IPS DF 6.9 (cell line): ENCODE results near the gene ATP5F1D.
"Not testable (repeated sequence)": the region's sequence is repeated elsewhere in the genome, so short reads cannot be mapped to it uniquely, and the experiment has no call there.

Experiments
- DNase-seq: peaks from one replicate; pipeline ENCODE4 v3.0.0-alpha.2; 2013; ENCODE audit warnings: low read depth, low spot score
- H3K27ac ChIP-seq: one replicate; pipeline ENCODE4 v1.5.1; 2013; ENCODE audit warnings: low read length, control low read depth
- H3K27me3 ChIP-seq: 2 replicates; pipeline ENCODE4 v1.6.1; 2013; ENCODE audit warnings: mild to moderate bottlenecking, low read length; ENCODE audit not compliant: control insufficient read depth, insufficient read depth
- H3K36me3 ChIP-seq: 2 replicates; pipeline ENCODE4 v1.6.1; 2013; ENCODE audit warnings: low read length; ENCODE audit not compliant: control insufficient read depth, insufficient read depth
- H3K4me1 ChIP-seq: 2 replicates; pipeline ENCODE4 v1.6.1; 2013; ENCODE audit warnings: low read length; ENCODE audit not compliant: control insufficient read depth, insufficient read depth
- H3K4me3 ChIP-seq: 2 replicates; pipeline ENCODE4 v1.5.1; 2013; ENCODE audit warnings: mild to moderate bottlenecking, low read length
- H3K9me3 ChIP-seq: 2 replicates; pipeline ENCODE4 v1.6.1; 2013; ENCODE audit warnings: low read length, inconsistent platforms; ENCODE audit not compliant: control insufficient read depth, insufficient read depth
- WGBS: extraction: QIAGEN DNeasy Blood & Tissue Kit; methylation state at CpG from one replicate; pipeline ENCODE4 v1.1.7; 2013; ENCODE audit warnings: mixed read lengths, missing lambda C conversion rate; ENCODE audit not compliant: insufficient read length, insufficient coverage; 5-methylcytosine and 5-hydroxymethylcytosine counted together

ATP5F1D gene

GRCh38 chr19:1239796-1240737 is 1.5 kb upstream of the ATP5F1D start:
- Histone ChIP-seq H3K36me3 (peaks cover 12% of the 10 kb centered on the region; the same call in 1 of the 2 replicates), H3K4me1 (peaks cover 7% of the 10 kb centered on the region), H3K27me3 (no peaks in the 10 kb centered on the region), H3K9me3 (no peaks in the 10 kb centered on the region), H3K27ac (no peak overlapping the region), H3K4me3 (peak overlapping the region; percentile 32; the same call in 1 of the 2 replicates)
- no peak for DNase-seq
- no CpG with 5 or more reads among the region's 84 CpGs for WGBS

GRCh38 chr19:1240925-1241324 is 626 bp upstream of the ATP5F1D start:
- Histone ChIP-seq H3K27ac (no peak overlapping the region), H3K27me3 (no peaks in the 10 kb centered on the region), H3K9me3 (no peaks in the 10 kb centered on the region), H3K4me3 (no peak overlapping the region), H3K4me1 (peaks cover 7% of the 10 kb centered on the region), H3K36me3 (peaks cover 5% of the 10 kb centered on the region; the same call in 1 of the 2 replicates)
- DNase-seq: no peak
- no CpG with 5 or more reads among the region's 15 CpGs for WGBS

DNA sequence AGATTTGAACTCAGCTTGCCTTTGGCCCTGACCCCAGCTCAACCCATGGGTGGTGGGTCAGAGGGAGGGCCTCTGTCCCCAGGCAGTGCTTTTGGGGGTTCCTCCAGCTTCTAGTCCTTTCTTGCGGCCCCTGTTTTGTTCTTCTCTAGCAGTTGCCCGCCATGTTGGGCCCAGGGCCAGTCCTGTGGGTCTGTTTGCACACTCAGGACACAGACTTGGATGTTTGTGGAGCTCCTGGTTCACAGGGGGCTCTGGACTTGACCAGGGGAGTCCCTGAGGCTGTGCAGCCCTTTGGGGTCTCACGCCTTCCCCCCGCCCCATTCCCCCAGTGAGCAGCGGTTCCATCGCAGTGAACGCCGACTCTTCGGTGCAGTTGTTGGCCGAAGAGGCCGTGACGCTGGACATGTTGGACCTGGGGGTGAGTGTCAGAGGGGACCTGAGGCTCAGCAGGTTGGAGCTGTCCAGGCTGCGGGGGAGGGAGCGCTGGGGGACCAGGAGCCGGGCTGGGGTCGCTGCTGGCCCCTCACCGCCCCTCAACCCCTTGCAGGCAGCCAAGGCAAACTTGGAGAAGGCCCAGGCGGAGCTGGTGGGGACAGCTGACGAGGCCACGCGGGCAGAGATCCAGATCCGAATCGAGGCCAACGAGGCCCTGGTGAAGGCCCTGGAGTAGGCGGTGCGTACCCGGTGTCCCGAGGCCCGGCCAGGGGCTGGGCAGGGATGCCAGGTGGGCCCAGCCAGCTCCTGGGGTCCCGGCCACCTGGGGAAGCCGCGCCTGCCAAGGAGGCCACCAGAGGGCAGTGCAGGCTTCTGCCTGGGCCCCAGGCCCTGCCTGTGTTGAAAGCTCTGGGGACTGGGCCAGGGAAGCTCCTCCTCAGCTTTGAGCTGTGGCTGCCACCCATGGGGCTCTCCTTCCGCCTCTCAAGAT is 2.5 kb downstream of the ATP5F1D start:
- Histone ChIP-seq H3K27ac (no peak overlapping the region), H3K4me1 (peaks cover 6% of the 10 kb centered on the region), H3K36me3 (peaks cover 5% of the 10 kb centered on the region; the same call in 1 of the 2 replicates), H3K27me3 (no peaks in the 10 kb centered on the region), H3K9me3 (no peaks in the 10 kb centered on the region), H3K4me3 (no peak overlapping the region)
- no CpG with 5 or more reads among the region's 33 CpGs for WGBS
- no peak for DNase-seq

DNA sequence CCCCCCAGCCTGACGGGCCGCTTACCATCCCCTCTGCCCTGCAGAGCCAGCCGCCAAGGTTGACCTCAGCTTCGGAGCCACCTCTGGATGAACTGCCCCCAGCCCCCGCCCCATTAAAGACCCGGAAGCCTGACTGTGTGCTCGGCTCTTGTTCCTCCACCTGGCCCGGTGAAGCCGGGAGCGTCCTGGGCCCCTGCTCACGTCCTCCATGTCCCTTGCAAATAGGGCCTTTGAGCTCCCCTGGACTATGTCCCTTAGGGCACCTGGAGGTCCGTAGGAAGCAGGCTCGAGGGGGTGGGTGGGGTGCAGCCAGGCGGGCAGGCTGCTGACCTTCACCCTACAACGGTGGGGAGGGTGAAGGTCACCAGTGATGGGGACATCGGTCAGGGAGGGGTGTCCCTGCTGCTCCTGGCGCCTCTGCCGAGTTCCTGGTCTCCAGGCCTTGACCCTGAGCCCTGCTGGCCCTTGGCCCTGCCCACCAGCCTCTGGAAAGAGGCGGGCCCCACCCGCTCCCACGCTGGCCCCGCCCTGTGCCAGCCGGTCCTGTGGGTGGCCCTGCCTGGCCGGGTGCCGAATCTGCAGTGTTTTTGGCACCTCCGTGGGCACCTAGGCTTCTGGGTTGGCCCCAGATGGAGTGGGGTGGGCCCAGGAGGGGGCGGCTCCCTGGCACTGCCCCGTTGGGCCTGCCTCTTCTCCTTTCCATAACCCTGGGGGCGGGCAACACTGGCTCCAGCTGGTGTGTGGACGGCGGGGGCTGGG is 3.3 kb downstream of the ATP5F1D start:
- DNase-seq: no peak
- WGBS: no CpG with 5 or more reads among the region's 31 CpGs
- no peaks in the 10 kb centered on the region for H3K27me3 ChIP-seq
- H3K4me1 ChIP-seq: peaks cover 4% of the 10 kb centered on the region
- no peak overlapping the region for H3K27ac ChIP-seq
- no peaks in the 10 kb centered on the region for H3K9me3 ChIP-seq
- H3K4me3 ChIP-seq: no peak overlapping the region
- peaks cover 5% of the 10 kb centered on the region; the same call in 1 of the 2 replicates for H3K36me3 ChIP-seq

DNA sequence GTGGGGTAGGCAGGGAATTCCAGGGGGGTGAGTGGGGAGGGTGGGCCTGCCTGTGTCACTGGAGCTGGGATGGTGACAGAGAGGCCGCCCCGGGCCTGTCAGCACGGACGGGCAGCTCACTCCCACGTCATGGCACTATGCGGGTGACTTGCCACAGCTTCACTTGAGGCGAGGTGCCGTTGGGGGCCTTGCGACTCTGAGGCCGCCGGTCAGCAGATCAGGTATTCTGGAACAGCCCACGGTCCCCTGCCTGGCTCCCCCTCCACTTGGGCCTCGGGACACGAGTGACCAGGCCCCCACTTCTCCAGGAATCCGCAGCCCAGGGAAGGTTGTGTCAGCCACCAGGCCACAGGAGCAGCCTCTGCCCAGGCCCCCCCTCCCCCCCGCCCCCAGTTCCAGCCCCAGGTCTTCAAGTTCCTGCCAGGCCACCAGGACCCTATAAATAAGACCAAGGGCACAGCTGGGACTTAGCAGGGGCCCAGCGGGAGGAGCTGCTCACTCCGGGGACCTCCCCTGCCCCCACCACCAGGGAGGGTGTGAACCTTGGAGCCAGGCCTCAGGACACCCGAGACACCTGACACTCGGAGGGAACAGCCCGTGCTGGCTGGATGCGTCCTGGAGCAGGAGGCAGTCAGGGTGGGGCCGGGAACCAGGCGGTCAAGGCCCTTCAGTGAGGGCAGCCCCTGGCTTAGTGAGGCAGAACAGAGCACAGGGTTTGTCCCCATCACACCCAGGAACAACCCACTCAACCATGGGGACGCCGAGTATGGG is 4.1 kb downstream of the ATP5F1D start:
- no peaks in the 10 kb centered on the region for H3K9me3 ChIP-seq
- no CpG with 5 or more reads among the region's 26 CpGs for WGBS
- H3K4me3 ChIP-seq: no peak overlapping the region
- peaks cover 4% of the 10 kb centered on the region for H3K4me1 ChIP-seq
- no peaks in the 10 kb centered on the region for H3K27me3 ChIP-seq
- peaks cover 9% of the 10 kb centered on the region; the same call in 1 of the 2 replicates for H3K36me3 ChIP-seq
- no peak for DNase-seq
- H3K27ac ChIP-seq: no peak overlapping the region

- peaks cover 12% of the 10 kb centered on the region for H3K36me3 ChIP-seq
- not testable (repeated sequence) for DNase-seq, H3K27ac ChIP-seq, H3K4me1 ChIP-seq, H3K4me3 ChIP-seq, H3K27me3 ChIP-seq, H3K9me3 ChIP-seq
- no CpG with 5 or more reads among the region's 27 CpGs for WGBS
These were observed 4.9 kb downstream of the ATP5F1D start for GRCh38 chr19:1246265-1247087.

DNA sequence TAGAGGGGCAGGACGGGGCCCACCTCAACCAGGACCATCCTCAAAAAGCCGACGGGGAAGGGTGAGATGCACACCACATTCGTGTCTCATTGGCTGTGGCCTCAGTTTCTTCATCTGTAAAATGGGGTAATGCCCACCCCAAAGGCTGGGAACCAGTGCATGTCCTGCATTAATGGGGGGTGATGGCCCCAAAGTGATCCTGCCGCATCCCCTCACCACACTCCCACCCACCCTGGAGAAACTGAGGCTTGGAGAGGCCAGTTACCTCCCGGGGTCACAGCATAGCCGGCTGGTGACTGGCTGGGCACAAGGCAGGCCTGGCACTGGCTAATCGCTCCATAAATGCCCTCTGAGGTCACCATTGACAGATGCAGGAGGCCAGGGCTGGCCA is 6.2 kb downstream of the ATP5F1D start:
- DNase-seq: no peak
- Histone ChIP-seq H3K9me3 (no peaks in the 10 kb centered on the region), H3K27ac (no peak overlapping the region), H3K27me3 (no peaks in the 10 kb centered on the region), H3K4me3 (no peak overlapping the region), H3K4me1 (peaks cover 5% of the 10 kb centered on the region; the same call in 1 of the 2 replicates), H3K36me3 (peaks cover 17% of the 10 kb centered on the region)
- no CpG with 5 or more reads among the region's 8 CpGs for WGBS

- no peaks in the 10 kb centered on the region for H3K27me3 ChIP-seq
- H3K9me3 ChIP-seq: no peaks in the 10 kb centered on the region
- WGBS: no CpG with 5 or more reads among the region's 60 CpGs
- H3K4me1 ChIP-seq: peaks cover 5% of the 10 kb centered on the region; the same call in 1 of the 2 replicates
- H3K4me3 ChIP-seq: peak within 1 kb of the TSS; percentile 96
- peaks cover 17% of the 10 kb centered on the region for H3K36me3 ChIP-seq
- no peak for DNase-seq
- H3K27ac ChIP-seq: no peak within 1 kb of the TSS
These were observed 6.7 kb downstream of the ATP5F1D start, which contains the start of gene MIDN for GRCh38 chr19:1248139-1248785. TSS of gene MIDN (plus strand) at chr19:1248583. CDS start at chr19:1250297, 1,714 bp downstream.
